Measurements from ENCODE around the gene RNF121.

RNF121 gene

GRCh38 chr11:71948314-71949027 lies 19.6 kb downstream of the RNF121 start:
- no peaks in the 10 kb centered on the region for H3K9me3 ChIP-seq
- peaks cover 18% of the 10 kb centered on the region for H3K4me1 ChIP-seq
- no peaks in the 10 kb centered on the region for H3K36me3 ChIP-seq (replicated peaks)
- no peaks in the 10 kb centered on the region for H3K27me3 ChIP-seq (ENCODE audit: low read depth)
- H3K4me3 ChIP-seq: no peak overlapping the region
- DNase-seq (ENCODE audit: low spot score in 2 of 2): no peak
- in situ Hi-C loops (cut with MboI; ENCODE audit: low sequenced_read_pairs): no loop called here

- peaks cover 18% of the 10 kb centered on the region for H3K4me1 ChIP-seq
- H3K36me3 ChIP-seq (replicated peaks): no peaks in the 10 kb centered on the region
- no peak overlapping the region for H3K4me3 ChIP-seq
- no peaks in the 10 kb centered on the region for H3K9me3 ChIP-seq
- in situ Hi-C loops (cut with MboI; ENCODE audit: low sequenced_read_pairs): no loop called here
- H3K27me3 ChIP-seq (ENCODE audit: low read depth): no peaks in the 10 kb centered on the region
- DNase-seq (ENCODE audit: low spot score in 2 of 2): no peak
These were observed 20.2 kb downstream of the RNF121 start for GRCh38 chr11:71949034-71949433.

- H3K4me1 ChIP-seq: peaks cover 18% of the 10 kb centered on the region
- H3K9me3 ChIP-seq: no peaks in the 10 kb centered on the region
- no peaks in the 10 kb centered on the region for H3K36me3 ChIP-seq (replicated peaks)
- no peak for DNase-seq (ENCODE audit: low spot score in 2 of 2)
- H3K4me3 ChIP-seq: no peak overlapping the region
- no peaks in the 10 kb centered on the region for H3K27me3 ChIP-seq (ENCODE audit: low read depth)
- in situ Hi-C loops (cut with MboI; ENCODE audit: low sequenced_read_pairs): no loop called here
These were observed 23.0 kb downstream of the RNF121 start for GRCh38 chr11:71951741-71952310.

GRCh38 chr11:71955898-71956456 lies 27.1 kb downstream of the RNF121 start:
- Histone ChIP-seq H3K9me3 (no peaks in the 10 kb centered on the region), H3K27me3 (ENCODE audit: low read depth) (no peaks in the 10 kb centered on the region), H3K4me1 (peaks cover 6% of the 10 kb centered on the region), H3K4me3 (no peak overlapping the region), H3K36me3 (replicated peaks) (no peaks in the 10 kb centered on the region)
- in situ Hi-C loops (cut with MboI; ENCODE audit: low sequenced_read_pairs): no loop called here
- no peak for DNase-seq (ENCODE audit: low spot score in 2 of 2)

- in situ Hi-C loops (cut with MboI; ENCODE audit: low sequenced_read_pairs): no loop called here
- Histone ChIP-seq H3K9me3 (no peaks in the 10 kb centered on the region), H3K4me3 (no peak overlapping the region), H3K27me3 (ENCODE audit: low read depth) (no peaks in the 10 kb centered on the region), H3K4me1 (no peaks in the 10 kb centered on the region), H3K36me3 (replicated peaks) (peaks cover 14% of the 10 kb centered on the region)
- no peak for DNase-seq (ENCODE audit: low spot score in 2 of 2)
These were observed 33.7 kb downstream of the RNF121 start for GRCh38 chr11:71962428-71963038.

- no peak overlapping the region for H3K4me3 ChIP-seq
- in situ Hi-C loops (cut with MboI; ENCODE audit: low sequenced_read_pairs): no loop called here
- no peaks in the 10 kb centered on the region for H3K9me3 ChIP-seq
- H3K4me1 ChIP-seq: no peaks in the 10 kb centered on the region
- no peak for DNase-seq (ENCODE audit: low spot score in 2 of 2)
- H3K27me3 ChIP-seq (ENCODE audit: low read depth): no peaks in the 10 kb centered on the region
- H3K36me3 ChIP-seq (replicated peaks): peaks cover 14% of the 10 kb centered on the region
These were observed 34.6 kb downstream of the RNF121 start for GRCh38 chr11:71963468-71963867.

GRCh38 chr11:71964641-71965040 lies 35.8 kb downstream of the RNF121 start:
- Histone ChIP-seq H3K4me1 (no peaks in the 10 kb centered on the region), H3K9me3 (no peaks in the 10 kb centered on the region), H3K27me3 (ENCODE audit: low read depth) (no peaks in the 10 kb centered on the region), H3K4me3 (no peak overlapping the region), H3K36me3 (replicated peaks) (peaks cover 14% of the 10 kb centered on the region)
- in situ Hi-C loops (cut with MboI; ENCODE audit: low sequenced_read_pairs): no loop called here
- DNase-seq (ENCODE audit: low spot score in 2 of 2): no peak

- Histone ChIP-seq H3K36me3 (replicated peaks) (peaks cover 11% of the 10 kb centered on the region; the same call in 1 of the 2 replicates), H3K9me3 (no peaks in the 10 kb centered on the region), H3K4me1 (no peaks in the 10 kb centered on the region), H3K27me3 (ENCODE audit: low read depth) (no peaks in the 10 kb centered on the region; the same call in 1 of the 2 replicates), H3K4me3 (no peak overlapping the region)
- DNase-seq (ENCODE audit: low spot score in 2 of 2): no peak
- in situ Hi-C loops (cut with MboI; ENCODE audit: low sequenced_read_pairs): no loop called here
These were observed 42.8 kb downstream of the RNF121 start for GRCh38 chr11:71971680-71972079.

- Histone ChIP-seq H3K36me3 (replicated peaks) (peaks cover 9% of the 10 kb centered on the region), H3K4me3 (no peak overlapping the region), H3K9me3 (no peaks in the 10 kb centered on the region), H3K27me3 (ENCODE audit: low read depth) (no peaks in the 10 kb centered on the region; the same call in 1 of the 2 replicates), H3K4me1 (no peaks in the 10 kb centered on the region)
- in situ Hi-C loops (cut with MboI; ENCODE audit: low sequenced_read_pairs): no loop called here
- no peak for DNase-seq (ENCODE audit: low spot score in 2 of 2)
These were observed 47.7 kb downstream of the RNF121 start for GRCh38 chr11:71976551-71976950.

- in situ Hi-C loops (cut with MboI; ENCODE audit: low sequenced_read_pairs): no loop called here
These were observed 48.2 kb downstream of the RNF121 start for GRCh38 chr11:71977090-71977489.

GRCh38 chr11:71977743-71978418 lies 49.0 kb downstream of the RNF121 start:
- Histone ChIP-seq H3K9me3 (no peaks in the 10 kb centered on the region), H3K4me1 (no peaks in the 10 kb centered on the region), H3K36me3 (replicated peaks) (peaks cover 4% of the 10 kb centered on the region), H3K27me3 (ENCODE audit: low read depth) (no peaks in the 10 kb centered on the region), H3K4me3 (no peak overlapping the region)
- in situ Hi-C loops (cut with MboI; ENCODE audit: low sequenced_read_pairs): no loop called here
- peak; percentile 47 to 73 for DNase-seq (ENCODE audit: low spot score in 2 of 2)

More at GRCh38 chr11:71977090-71977489, 48.2 kb downstream of the RNF121 start:
- Histone ChIP-seq H3K27me3 (ENCODE audit: low read depth) (no peaks in the 10 kb centered on the region), H3K36me3 (replicated peaks) (peaks cover 5% of the 10 kb centered on the region), H3K4me1 (no peaks in the 10 kb centered on the region), H3K4me3 (no peak overlapping the region), H3K9me3 (no peaks in the 10 kb centered on the region)
- DNase-seq (ENCODE audit: low spot score in 2 of 2): no peak

- no peak overlapping the region for H3K4me3 ChIP-seq
- in situ Hi-C loops (cut with MboI; ENCODE audit: low sequenced_read_pairs): no loop called here
- no peaks in the 10 kb centered on the region for H3K27me3 ChIP-seq (ENCODE audit: low read depth)
- no peaks in the 10 kb centered on the region for H3K9me3 ChIP-seq
- peaks cover 11% of the 10 kb centered on the region for H3K36me3 ChIP-seq (replicated peaks)
- H3K4me1 ChIP-seq: no peaks in the 10 kb centered on the region
- no peak for DNase-seq (ENCODE audit: low spot score in 2 of 2)
These were observed 50.2 kb downstream of the RNF121 start for GRCh38 chr11:71979094-71979493.

GRCh38 chr11:71979602-71980001 lies 50.8 kb downstream of the RNF121 start:
- no peak overlapping the region for H3K4me3 ChIP-seq
- no peaks in the 10 kb centered on the region for H3K27me3 ChIP-seq (ENCODE audit: low read depth)
- no peak for DNase-seq (ENCODE audit: low spot score in 2 of 2)
- no peaks in the 10 kb centered on the region for H3K4me1 ChIP-seq
- in situ Hi-C loops (cut with MboI; ENCODE audit: low sequenced_read_pairs): no loop called here
- peaks cover 11% of the 10 kb centered on the region for H3K36me3 ChIP-seq (replicated peaks)
- H3K9me3 ChIP-seq: no peaks in the 10 kb centered on the region

Data from HAP-1 (cell line).